ENCODE measurements around the gene PIP5K1B. TPM values are rescaled to one million over a fixed set of nuclear protein-coding genes. Genes with fewer than 3 reads are reported as not detected.
"Not testable (repeated sequence)": the region's sequence is repeated elsewhere in the genome, so short reads cannot be mapped to it uniquely, and the experiment has no call there.

The PIP5K1B gene
- total RNA-seq, 1 donor from 2014 or later: 0.15 TPM

GRCh38 chr9:69023650-69024049 is 318.6 kb downstream of the PIP5K1B start:
- no peak for DNase-seq (ENCODE audit: low read depth)

DNA sequence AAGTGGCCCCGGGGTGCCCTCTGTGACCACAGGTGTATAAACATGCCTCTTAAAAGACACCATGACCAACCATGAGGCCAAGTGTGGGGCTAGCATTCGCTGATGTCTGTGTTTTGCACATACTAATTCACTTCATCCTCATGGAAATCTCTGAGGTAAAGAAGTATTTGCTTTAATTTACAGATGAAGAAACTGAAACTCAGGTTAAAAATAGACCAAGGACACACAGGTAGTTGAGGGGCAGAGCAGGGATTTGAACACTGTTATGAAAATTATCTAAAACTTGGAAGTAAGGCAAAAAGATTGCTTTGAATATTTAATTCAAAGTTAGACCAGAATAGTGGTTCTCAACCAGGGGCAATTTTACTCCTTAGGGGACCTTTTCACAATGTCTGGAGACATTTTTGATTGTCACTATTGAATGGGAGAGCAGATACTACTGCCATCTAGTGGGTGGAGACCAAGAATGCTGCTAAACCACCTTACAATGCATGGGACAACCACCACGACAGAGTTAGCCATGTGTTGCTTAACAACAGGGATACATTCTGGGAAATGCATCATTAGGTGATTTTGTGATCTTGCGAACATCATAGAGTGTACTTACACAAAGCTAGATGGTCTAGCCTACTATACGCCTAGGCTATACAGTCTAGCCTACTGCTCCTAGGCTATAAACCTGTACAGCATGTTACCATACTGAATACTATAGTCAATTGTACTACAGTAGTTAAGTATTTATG is 322.5 kb downstream of the PIP5K1B start:
- DNase-seq (ENCODE audit: low read depth): peak; percentile 55

GRCh38 chr9:69028754-69029153 is 323.7 kb downstream of the PIP5K1B start:
- no peak for DNase-seq (ENCODE audit: low read depth)

GRCh38 chr9:69029535-69029934 is 324.5 kb downstream of the PIP5K1B start:
- no peak for DNase-seq (ENCODE audit: low read depth)

GRCh38 chr9:69030851-69031645 is 326.0 kb downstream of the PIP5K1B start:
- peak; percentile 28 for DNase-seq (ENCODE audit: low read depth)

GRCh38 chr9:69034071-69034470 is 329.0 kb downstream of the PIP5K1B start:
- DNase-seq (ENCODE audit: low read depth): no peak

- peak; percentile 33 for DNase-seq (ENCODE audit: low read depth)
Observed at GRCh38 chr9:69035438-69036308, 330.6 kb downstream of the PIP5K1B start, which contains the start of gene FXN. Gene FXN, plus strand, starts transcription at chr9:69035752. Its CDS starts 31 bp downstream, at chr9:69035783.

DNA sequence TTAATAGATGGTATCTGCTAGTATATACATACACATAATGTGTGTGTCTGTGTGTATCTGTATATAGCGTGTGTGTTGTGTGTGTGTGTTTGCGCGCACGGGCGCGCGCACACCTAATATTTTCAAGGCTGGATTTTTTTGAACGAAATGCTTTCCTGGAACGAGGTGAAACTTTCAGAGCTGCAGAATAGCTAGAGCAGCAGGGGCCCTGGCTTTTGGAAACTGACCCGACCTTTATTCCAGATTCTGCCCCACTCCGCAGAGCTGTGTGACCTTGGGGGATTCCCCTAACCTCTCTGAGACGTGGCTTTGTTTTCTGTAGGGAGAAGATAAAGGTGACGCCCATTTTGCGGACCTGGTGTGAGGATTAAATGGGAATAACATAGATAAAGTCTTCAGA is 331.3 kb downstream of the PIP5K1B start:
- no peak for DNase-seq (ENCODE audit: low read depth)

DNA sequence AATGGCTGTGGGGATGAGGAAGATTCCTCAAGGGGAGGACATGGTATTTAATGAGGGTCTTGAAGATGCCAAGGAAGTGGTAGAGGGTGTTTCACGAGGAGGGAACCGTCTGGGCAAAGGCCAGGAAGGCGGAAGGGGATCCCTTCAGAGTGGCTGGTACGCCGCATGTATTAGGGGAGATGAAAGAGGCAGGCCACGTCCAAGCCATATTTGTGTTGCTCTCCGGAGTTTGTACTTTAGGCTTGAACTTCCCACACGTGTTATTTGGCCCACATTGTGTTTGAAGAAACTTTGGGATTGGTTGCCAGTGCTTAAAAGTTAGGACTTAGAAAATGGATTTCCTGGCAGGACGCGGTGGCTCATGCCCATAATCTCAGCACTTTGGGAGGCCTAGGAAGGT is 331.8 kb downstream of the PIP5K1B start:
- DNase-seq (ENCODE audit: low read depth): no peak

GRCh38 chr9:69040646-69041045 is 335.6 kb downstream of the PIP5K1B start:
- DNase-seq (ENCODE audit: low read depth): no peak

- DNase-seq (ENCODE audit: low read depth): peak; percentile 65
Observed at GRCh38 chr9:69044240-69045219, 339.5 kb downstream of the PIP5K1B start.

GRCh38 chr9:69045821-69046220 is 340.8 kb downstream of the PIP5K1B start:
- no peak for DNase-seq (ENCODE audit: low read depth)

DNA sequence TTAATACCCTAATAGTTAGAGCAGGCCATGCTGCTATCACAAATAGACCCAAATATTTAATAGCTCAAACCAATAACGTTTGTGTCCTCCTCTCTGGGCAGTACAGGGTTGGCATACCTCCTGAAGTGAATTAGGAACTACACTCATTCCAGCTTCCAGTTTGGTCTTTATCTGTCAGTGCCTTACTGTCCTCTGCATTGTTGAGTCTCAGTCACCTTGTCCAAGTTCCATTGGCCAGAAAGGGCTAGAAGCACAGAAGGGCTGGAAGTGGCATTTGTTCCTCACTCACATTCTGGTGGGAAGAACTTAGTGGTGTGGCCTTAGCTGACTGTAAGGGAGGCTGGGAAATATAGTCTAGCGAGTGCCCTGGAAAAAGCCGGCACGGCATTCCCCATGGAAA is 341.7 kb downstream of the PIP5K1B start:
- no peak for DNase-seq (ENCODE audit: low read depth)

GRCh38 chr9:69047371-69047770 is 342.3 kb downstream of the PIP5K1B start:
- no peak for DNase-seq (ENCODE audit: low read depth)

GRCh38 chr9:69049094-69049493 is 344.1 kb downstream of the PIP5K1B start:
- no peak for DNase-seq (ENCODE audit: low read depth)

DNA sequence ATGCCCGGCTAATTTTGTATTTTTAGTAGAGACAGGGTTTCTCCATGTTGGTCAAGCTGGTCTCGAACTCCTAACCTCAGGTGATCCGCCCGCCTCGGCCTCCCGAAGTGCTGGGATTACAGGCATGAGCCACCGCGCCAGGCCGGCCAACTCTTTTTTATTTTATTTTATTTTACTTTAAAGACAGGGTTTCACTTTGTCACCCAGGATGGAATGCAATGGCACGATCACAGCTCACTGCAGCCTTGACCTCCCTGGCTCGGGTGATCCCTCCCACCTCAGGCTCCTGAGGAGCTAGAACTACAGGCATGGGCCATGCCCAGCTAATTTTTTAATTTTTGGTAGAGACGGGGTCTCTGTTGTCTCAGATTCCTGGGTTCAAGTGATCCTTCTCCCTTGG is 345.9 kb downstream of the PIP5K1B start:
- not testable (repeated sequence) for DNase-seq (ENCODE audit: low read depth)

GRCh38 chr9:69054989-69055388 is 349.9 kb downstream of the PIP5K1B start:
- DNase-seq (ENCODE audit: low read depth): no peak

DNA sequence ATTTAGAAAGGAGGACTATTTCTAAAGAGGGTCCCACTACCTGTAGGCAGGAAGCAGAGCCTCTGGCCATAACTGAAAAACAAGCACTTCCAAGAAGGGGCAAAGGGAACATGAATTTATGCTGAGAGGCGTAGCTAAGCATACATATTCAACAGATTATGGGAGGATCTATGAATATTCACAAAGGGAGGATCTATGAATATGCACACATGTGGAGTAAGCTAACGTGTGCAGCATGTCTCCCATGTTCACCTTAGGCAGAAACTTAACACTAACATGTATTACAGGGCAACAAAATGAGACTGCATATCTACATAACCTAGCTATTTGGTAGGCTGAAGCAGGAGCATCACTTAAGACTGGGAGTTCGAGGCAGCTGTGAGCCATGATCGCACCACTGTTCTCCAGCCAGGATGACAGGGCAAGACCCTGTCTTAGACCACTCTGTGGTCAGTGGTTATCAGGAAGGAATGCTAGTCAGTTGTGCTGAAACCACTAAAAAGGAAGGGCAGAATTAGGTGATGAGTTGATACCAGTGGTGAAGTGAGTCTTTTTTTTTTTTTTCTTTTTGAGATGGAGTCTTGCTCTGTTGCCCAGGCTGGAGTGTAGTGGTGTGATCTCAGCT is 351.3 kb downstream of the PIP5K1B start:
- no peak for DNase-seq (ENCODE audit: low read depth)

DNA sequence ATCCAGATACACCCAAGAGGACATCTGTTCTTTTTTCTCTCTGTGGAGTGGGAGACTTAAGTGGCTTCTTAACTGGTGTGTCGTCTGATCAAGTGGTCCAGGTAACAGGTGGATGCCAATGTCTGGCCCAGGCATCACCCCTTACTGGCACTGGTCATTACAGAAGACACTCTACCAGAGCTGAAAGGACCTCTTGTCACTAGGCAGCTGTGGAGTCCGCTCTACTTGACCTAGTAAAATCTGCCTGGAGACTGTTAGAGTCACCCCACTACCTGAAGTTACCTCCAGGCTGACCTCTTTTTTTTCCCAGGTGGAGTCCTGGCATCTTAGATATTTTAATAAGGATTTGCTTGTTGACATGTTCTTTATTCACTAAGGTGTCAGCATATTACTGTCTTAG is 353.1 kb downstream of the PIP5K1B start:
- DNase-seq (ENCODE audit: low read depth): no peak
